SH-SY5Y (cell line): ENCODE data around the gene L1TD1.

ENCODE experiments used
- GATA2 ChIP-seq: IDR thresholded peaks from 2 replicates; pipeline ENCODE4 v1.6.1; 2011; ENCODE audit warnings: mild to moderate bottlenecking, low read depth, low read length
- GATA3 ChIP-seq: IDR thresholded peaks from 2 replicates; pipeline ENCODE4 v1.6.1; 2011; ENCODE audit warnings: low read depth, mild to moderate bottlenecking, low read length, moderate library complexity

GRCh38 chr1:62176597-62177312 lies 17.9 kb upstream of the L1TD1 start:
- TF ChIP-seq GATA2 (no peak), GATA3 (no peak)
